ENCODE data around the gene NEDD8. TPM values are rescaled to one million over a fixed set of nuclear protein-coding genes. Genes with fewer than 3 reads are reported as not detected.
"Not testable (repeated sequence)": the region's sequence is repeated elsewhere in the genome, so short reads cannot be mapped to it uniquely, and the experiment has no call there.

The NEDD8 gene
- total RNA-seq, 1 donor from 2014 or later = 180 TPM

GRCh38 chr14:24231263-24232120 lies 675 bp downstream of the NEDD8 start:
- H3K4me3 ChIP-seq (ENCODE audit: low read depth, low read length) = peak overlapping the region; percentile 91
- H3K27me3 ChIP-seq (ENCODE audit: control insufficient read depth, insufficient read depth, low read length) = no peaks in the 10 kb centered on the region
- TF ChIP-seq CTCF (IDR thresholded peaks at IDR 0.05; ENCODE audit: insufficient read depth, low read length, poor library complexity, severe bottlenecking) = no peak
- no peaks in the 10 kb centered on the region for H3K36me3 ChIP-seq (ENCODE audit: control insufficient read depth, insufficient read depth, low read length)
- DNase-seq (ENCODE audit: low read depth) = no peak

GRCh38 chr14:24228902-24229301 lies 3.3 kb downstream of the NEDD8 start:
- no peaks in the 10 kb centered on the region for H3K36me3 ChIP-seq (ENCODE audit: control insufficient read depth, insufficient read depth, low read length)
- H3K4me3 ChIP-seq (ENCODE audit: low read depth, low read length) = no peak overlapping the region
- no peaks in the 10 kb centered on the region for H3K27me3 ChIP-seq (ENCODE audit: control insufficient read depth, insufficient read depth, low read length)
- DNase-seq (ENCODE audit: low read depth) = no peak
- TF ChIP-seq CTCF (IDR thresholded peaks at IDR 0.05; ENCODE audit: insufficient read depth, low read length, poor library complexity, severe bottlenecking) = no peak

DNA sequence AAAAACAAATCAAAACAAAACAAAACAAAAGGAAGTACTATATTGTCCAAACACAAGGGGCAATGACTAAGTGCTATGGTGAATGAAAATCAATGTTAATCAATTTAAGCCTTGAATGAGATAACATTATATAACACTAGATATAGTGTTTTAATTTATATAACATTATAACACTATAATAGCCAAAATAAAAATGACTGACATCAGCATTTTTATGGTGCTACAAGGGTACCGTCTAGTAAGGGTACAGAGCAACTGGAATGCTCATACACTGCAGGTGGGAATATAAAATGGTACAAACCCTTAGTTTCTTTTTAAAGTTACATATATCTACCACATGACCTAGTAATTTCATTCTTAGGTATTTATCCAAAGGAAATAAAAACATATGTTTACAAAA lies 5.7 kb downstream of the NEDD8 start:
- H3K4me3 ChIP-seq (ENCODE audit: low read depth, low read length) = no peak overlapping the region
- TF ChIP-seq CTCF (IDR thresholded peaks at IDR 0.05; ENCODE audit: insufficient read depth, low read length, poor library complexity, severe bottlenecking) = no peak

GRCh38 chr14:24224618-24225071 lies 7.5 kb downstream of the NEDD8 start:
- TF ChIP-seq CTCF (IDR thresholded peaks at IDR 0.05; ENCODE audit: insufficient read depth, low read length, poor library complexity, severe bottlenecking) = no peak
- Histone ChIP-seq H3K27me3 (ENCODE audit: control insufficient read depth, insufficient read depth, low read length) (no peaks in the 10 kb centered on the region), H3K36me3 (ENCODE audit: control insufficient read depth, insufficient read depth, low read length) (no peaks in the 10 kb centered on the region), H3K4me3 (ENCODE audit: low read depth, low read length) (no peak overlapping the region)
- DNase-seq (ENCODE audit: low read depth) = no peak

More for the DNA sequence above, 5.7 kb downstream of the NEDD8 start:
- Histone ChIP-seq H3K36me3 (ENCODE audit: control insufficient read depth, insufficient read depth, low read length) (no peaks in the 10 kb centered on the region), H3K27me3 (ENCODE audit: control insufficient read depth, insufficient read depth, low read length) (no peaks in the 10 kb centered on the region)
- no peak for DNase-seq (ENCODE audit: low read depth)

- H3K4me3 ChIP-seq (ENCODE audit: low read depth, low read length); DNase-seq (ENCODE audit: low read depth); H3K27me3 ChIP-seq (ENCODE audit: control insufficient read depth, insufficient read depth, low read length); H3K36me3 ChIP-seq (ENCODE audit: control insufficient read depth, insufficient read depth, low read length): not testable (repeated sequence)
Observed at GRCh38 chr14:24222987-24223386, 9.2 kb downstream of the NEDD8 start.

- DNase-seq (ENCODE audit: low read depth) = no peak
Observed at GRCh38 chr14:24219521-24219920, 12.6 kb downstream of the NEDD8 start.

More at GRCh38 chr14:24219521-24219920, 12.6 kb downstream of the NEDD8 start:
- H3K36me3 ChIP-seq (ENCODE audit: control insufficient read depth, insufficient read depth, low read length) = peaks cover 3% of the 10 kb centered on the region
- no peak overlapping the region for H3K4me3 ChIP-seq (ENCODE audit: low read depth, low read length)
- TF ChIP-seq CTCF (IDR thresholded peaks at IDR 0.05; ENCODE audit: insufficient read depth, low read length, poor library complexity, severe bottlenecking) = no peak
- H3K27me3 ChIP-seq (ENCODE audit: control insufficient read depth, insufficient read depth, low read length) = no peaks in the 10 kb centered on the region

Data from kidney epithelial cell (primary cell).